ENCODE measurements around the gene SLX4.
"Not testable (repeated sequence)": the region's sequence is repeated elsewhere in the genome, so short reads cannot be mapped to it uniquely, and the experiment has no call there.

Gene SLX4

GRCh38 chr16:3610698-3611145 is 684 bp downstream of the SLX4 start:
- no peak; the same call in 2 of the 3 replicates for ATAC-seq
- no peak for TF ChIP-seq PATZ1 (CRISPR knock-in tag; IDR thresholded peaks at IDR 0.05; ENCODE audit: borderline replicate concordance)
- no peak for TF ChIP-seq POU6F1 (CRISPR knock-in tag; IDR thresholded peaks at IDR 0.05; ENCODE audit: borderline replicate concordance, low read depth)
- no peak for TF ChIP-seq RARB (CRISPR knock-in tag; IDR thresholded peaks at IDR 0.05)
- TF ChIP-seq SNAI2 (CRISPR knock-in tag; IDR thresholded peaks at IDR 0.05), result no peak
- TF ChIP-seq ZFP3 (CRISPR knock-in tag; IDR thresholded peaks at IDR 0.05), result no peak
- TF ChIP-seq GLIS3 (CRISPR knock-in tag; IDR thresholded peaks at IDR 0.05), result no peak
- TF ChIP-seq, protein P1, sequence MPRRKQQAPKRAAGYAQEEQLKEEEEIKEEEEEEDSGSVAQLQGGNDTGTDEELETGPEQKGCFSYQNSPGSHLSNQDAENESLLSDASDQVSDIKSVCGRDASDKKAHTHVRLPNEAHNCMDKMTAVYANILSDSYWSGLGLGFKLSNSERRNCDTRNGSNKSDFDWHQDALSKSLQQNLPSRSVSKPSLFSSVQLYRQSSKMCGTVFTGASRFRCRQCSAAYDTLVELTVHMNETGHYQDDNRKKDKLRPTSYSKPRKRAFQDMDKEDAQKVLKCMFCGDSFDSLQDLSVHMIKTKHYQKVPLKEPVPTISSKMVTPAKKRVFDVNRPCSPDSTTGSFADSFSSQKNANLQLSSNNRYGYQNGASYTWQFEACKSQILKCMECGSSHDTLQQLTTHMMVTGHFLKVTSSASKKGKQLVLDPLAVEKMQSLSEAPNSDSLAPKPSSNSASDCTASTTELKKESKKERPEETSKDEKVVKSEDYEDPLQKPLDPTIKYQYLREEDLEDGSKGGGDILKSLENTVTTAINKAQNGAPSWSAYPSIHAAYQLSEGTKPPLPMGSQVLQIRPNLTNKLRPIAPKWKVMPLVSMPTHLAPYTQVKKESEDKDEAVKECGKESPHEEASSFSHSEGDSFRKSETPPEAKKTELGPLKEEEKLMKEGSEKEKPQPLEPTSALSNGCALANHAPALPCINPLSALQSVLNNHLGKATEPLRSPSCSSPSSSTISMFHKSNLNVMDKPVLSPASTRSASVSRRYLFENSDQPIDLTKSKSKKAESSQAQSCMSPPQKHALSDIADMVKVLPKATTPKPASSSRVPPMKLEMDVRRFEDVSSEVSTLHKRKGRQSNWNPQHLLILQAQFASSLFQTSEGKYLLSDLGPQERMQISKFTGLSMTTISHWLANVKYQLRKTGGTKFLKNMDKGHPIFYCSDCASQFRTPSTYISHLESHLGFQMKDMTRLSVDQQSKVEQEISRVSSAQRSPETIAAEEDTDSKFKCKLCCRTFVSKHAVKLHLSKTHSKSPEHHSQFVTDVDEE (CRISPR knock-in tag; IDR thresholded peaks at IDR 0.05), result no peak
- TF ChIP-seq, protein P2, sequence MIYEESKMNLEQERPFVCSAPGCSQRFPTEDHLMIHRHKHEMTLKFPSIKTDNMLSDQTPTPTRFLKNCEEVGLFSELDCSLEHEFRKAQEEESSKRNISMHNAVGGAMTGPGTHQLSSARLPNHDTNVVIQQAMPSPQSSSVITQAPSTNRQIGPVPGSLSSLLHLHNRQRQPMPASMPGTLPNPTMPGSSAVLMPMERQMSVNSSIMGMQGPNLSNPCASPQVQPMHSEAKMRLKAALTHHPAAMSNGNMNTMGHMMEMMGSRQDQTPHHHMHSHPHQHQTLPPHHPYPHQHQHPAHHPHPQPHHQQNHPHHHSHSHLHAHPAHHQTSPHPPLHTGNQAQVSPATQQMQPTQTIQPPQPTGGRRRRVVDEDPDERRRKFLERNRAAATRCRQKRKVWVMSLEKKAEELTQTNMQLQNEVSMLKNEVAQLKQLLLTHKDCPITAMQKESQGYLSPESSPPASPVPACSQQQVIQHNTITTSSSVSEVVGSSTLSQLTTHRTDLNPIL (CRISPR knock-in tag; IDR thresholded peaks at IDR 0.05; ENCODE audit: low read depth), result no peak
- no peak for TF ChIP-seq ZC3H10 (CRISPR knock-in tag; IDR thresholded peaks at IDR 0.05)
- TF ChIP-seq ZNF565 (CRISPR knock-in tag; conservative IDR thresholded peaks at IDR 0.05; ENCODE audit: low read depth), result no peak
- no peak for TF ChIP-seq BACH2 (CRISPR knock-in tag; IDR thresholded peaks at IDR 0.05; ENCODE audit: borderline replicate concordance)
- no peak for TF ChIP-seq CSDC2 (CRISPR knock-in tag; IDR thresholded peaks at IDR 0.05)
- TF ChIP-seq PPARA (CRISPR knock-in tag; IDR thresholded peaks at IDR 0.05; ENCODE audit: borderline replicate concordance), result no peak
- TF ChIP-seq TCF4 (CRISPR knock-in tag; IDR thresholded peaks at IDR 0.05; ENCODE audit: borderline replicate concordance), result no peak
- no peak for TF ChIP-seq TOX (CRISPR knock-in tag; IDR thresholded peaks at IDR 0.05; ENCODE audit: borderline replicate concordance)
- no peak for TF ChIP-seq ZNF8 (CRISPR knock-in tag; IDR thresholded peaks at IDR 0.05)
- no peak for TF ChIP-seq ZNF70 (CRISPR knock-in tag; IDR thresholded peaks at IDR 0.05)
- TF ChIP-seq ESRRG (CRISPR knock-in tag; IDR thresholded peaks at IDR 0.05), result no peak
- no peak for TF ChIP-seq CSRNP3 (CRISPR knock-in tag; IDR thresholded peaks at IDR 0.05)
- no peak for TF ChIP-seq ARNTL (CRISPR knock-in tag; IDR thresholded peaks at IDR 0.05; ENCODE audit: borderline replicate concordance, low read depth)

DNA sequence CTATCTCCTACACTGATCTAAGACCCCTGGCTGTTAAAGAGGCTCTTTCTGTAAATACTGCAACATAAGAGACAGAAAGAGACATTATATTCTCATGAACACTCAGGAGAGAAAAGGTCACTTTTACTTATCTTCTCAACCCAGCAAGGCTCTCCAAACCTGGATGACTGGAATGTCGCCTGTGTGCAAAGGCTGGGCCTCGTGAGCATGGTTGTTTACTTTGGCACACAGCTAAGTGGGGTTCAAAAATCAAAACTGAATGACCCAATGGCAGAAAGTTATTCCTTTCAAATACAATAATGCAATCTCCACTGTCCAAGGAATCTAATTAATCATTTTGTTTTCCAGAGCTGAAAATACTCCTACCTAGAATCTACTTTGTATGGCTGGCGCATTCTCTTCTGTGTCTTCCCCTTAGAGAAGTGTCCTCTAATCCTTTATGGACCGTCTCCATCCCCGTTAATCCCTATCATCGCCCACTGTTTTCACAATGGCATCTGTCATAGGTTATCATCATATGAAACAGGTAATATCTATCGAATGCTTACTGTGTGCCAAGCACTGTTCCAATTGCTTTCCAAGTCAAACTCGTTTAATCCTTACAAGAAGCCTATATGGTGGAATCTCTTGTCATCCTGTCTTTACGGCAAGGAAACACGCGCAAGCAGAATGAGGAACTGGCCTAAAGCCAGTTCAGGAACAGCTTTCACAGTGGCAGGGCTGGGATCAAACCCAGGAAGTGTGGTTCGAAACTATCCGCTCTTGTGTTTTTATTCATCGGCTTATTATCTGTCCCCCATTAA is 1.3 kb downstream of the SLX4 start:
- no peak for ATAC-seq
- TF ChIP-seq TOX (CRISPR knock-in tag; IDR thresholded peaks at IDR 0.05; ENCODE audit: borderline replicate concordance), result no peak
- TF ChIP-seq, protein P2 (CRISPR knock-in tag; IDR thresholded peaks at IDR 0.05; ENCODE audit: low read depth), result no peak
- TF ChIP-seq POU6F1 (CRISPR knock-in tag; IDR thresholded peaks at IDR 0.05; ENCODE audit: borderline replicate concordance, low read depth), result no peak
- TF ChIP-seq ISL1 (CRISPR knock-in tag; IDR thresholded peaks at IDR 0.05), result no peak
- no peak for TF ChIP-seq PPARA (CRISPR knock-in tag; IDR thresholded peaks at IDR 0.05; ENCODE audit: borderline replicate concordance)
- TF ChIP-seq BACH2 (CRISPR knock-in tag; IDR thresholded peaks at IDR 0.05; ENCODE audit: borderline replicate concordance), result no peak
- no peak for TF ChIP-seq ZC3H10 (CRISPR knock-in tag; IDR thresholded peaks at IDR 0.05)
- TF ChIP-seq CSRNP3 (CRISPR knock-in tag; IDR thresholded peaks at IDR 0.05), result no peak

DNA sequence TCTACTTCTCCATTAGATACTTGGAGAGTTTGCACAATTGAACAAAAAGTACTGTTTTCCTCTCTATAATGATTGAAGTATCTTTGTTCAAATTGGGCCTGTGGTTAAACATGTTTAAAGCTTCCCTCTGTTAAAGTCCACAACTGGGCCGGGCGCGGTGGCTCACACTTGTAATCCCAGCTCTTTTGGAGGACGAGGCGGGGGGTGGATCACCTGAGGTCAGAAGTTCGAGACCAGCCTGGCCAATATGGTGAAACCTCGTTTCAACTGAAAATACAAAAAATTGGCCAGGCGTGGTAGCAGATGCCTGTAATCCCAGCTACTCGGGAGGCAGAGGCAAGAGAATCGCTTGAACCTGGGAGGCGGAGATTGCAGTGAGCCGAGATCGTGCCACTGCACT is 2.4 kb downstream of the SLX4 start:
- ATAC-seq, result not testable (repeated sequence)
